Cerebellar nuclear complex (tissue), 1 donor: ENCODE results near the gene PAGR1.
"Not testable (repeated sequence)": the region's sequence is repeated elsewhere in the genome, so short reads cannot be mapped to it uniquely, and the experiment has no call there.

Experiments
- DNase-seq, 2 experiments: peaks; one replicate each; lab custom pipeline; 2025; lab: John Stamatoyannopoulos, UW

The PAGR1 gene

DNA sequence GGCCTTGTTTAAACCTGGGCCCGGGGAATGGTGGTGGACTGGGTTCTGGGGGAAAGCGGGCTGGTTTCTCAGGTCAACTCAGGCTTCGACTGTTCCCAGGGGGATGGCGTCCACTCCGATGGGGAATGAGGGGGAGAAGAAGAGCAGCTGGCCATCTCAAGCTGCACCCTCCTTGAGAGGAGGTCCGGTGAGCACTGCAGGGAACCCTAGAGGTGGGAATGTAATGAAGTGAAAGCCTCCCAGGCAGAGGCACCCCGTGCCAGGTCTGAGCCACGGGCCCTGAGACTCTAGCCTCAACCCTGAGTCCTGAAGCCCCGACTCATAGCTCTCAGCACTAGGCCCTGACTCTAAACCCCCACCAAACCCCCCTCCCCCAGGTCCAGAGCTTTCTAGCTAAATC, 48.3 kb downstream of the PAGR1 start:
- DNase-seq, result no peak

DNA sequence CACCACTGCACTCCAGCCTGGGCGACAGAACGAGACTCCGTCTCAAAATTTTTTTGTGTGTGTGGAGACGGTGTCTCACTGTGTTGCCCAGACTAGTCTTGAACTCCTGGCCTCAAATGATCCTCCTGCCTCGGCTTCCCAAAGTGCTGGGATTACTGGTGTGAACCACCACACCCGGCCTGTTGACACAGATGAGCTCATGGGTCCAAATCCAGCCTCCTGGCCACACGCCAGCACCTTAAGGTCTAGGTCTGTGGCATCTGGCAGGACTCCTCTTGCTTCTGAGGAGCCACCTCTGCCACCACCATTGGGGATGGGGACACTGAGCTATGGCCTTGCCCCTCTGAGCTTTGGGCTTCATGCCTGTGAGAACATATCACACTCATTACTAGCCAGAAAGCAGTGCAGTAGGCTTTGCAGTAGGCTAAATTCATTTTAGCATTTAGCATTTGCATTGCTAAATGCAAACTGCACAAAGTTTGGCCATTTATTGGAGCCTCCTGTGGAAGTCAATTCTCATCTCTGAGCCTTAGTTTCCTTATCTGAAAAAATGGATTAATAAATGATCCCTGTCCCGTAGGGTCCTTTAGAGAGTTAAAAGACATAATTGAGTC, 52.6 kb downstream of the PAGR1 start:
- no peak for DNase-seq

DNA sequence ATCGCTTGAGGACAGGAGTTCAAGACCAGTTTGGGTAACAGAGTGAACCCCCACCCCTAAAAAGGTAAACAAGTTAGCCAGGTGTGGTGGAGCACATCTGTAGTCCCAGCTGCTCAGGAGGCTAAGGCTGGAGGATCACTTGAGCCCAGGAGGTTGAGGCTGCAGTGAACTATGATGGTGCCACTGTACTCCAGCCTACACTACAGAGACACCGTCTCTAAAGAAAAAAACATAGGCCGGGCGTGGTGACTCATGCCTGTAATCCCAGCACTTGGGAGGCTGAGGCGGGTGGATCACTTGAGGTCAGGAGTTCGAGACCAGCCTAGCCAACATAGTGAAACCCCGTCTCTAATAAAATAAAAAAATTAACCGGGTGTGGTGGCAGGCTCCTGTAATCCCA, 53.1 kb downstream of the PAGR1 start:
- not testable (repeated sequence) for DNase-seq
